Right cardiac atrium (tissue), 5 donors: ENCODE measurements around the gene FKBP8. TPM values are rescaled to one million over a fixed set of nuclear protein-coding genes. Genes with fewer than 3 reads are reported as not detected.
A peak's percentile ranks its signal among the peaks of the same experiment; 100 is the strongest.

Experiments used
- ATAC-seq, 2 donors: fragments of 200-7000 bp; cut with Tn5 transposase; one replicate each; pipeline versions ENCODE4 v1.8.0 to v1.9.1; 2020; ENCODE audit warnings: moderate library complexity in 2 of 2, mild to moderate bottlenecking in 1 of 2
- DNase-seq, 3 donors: peaks; one replicate each; pipeline ENCODE4 v3.0.0-alpha.2; 2020
- H3K27ac ChIP-seq: one replicate; pipeline ENCODE4 v1.5.1; 2013; ENCODE audit warnings: mild to moderate bottlenecking, low read length, control low read depth, moderate library complexity
- H3K27me3 ChIP-seq: one replicate; pipeline ENCODE4 v1.6.1; 2013; ENCODE audit not compliant: control insufficient read depth, insufficient read depth
- H3K4me1 ChIP-seq: one replicate; pipeline ENCODE4 v1.6.1; 2013; ENCODE audit warnings: low read length; ENCODE audit not compliant: control insufficient read depth, insufficient read depth
- H3K4me3 ChIP-seq: one replicate; pipeline ENCODE4 v1.5.1; 2013; ENCODE audit warnings: low read length, control low read depth
- H3K9me3 ChIP-seq: one replicate; pipeline ENCODE4 v1.6.1; 2013; ENCODE audit warnings: low read length; ENCODE audit not compliant: control insufficient read depth
- WGBS: extraction: QIAGEN DNeasy Blood & Tissue Kit; methylation state at CpG from one replicate; pipeline ENCODE4 v1.1.7; 2013; 5-methylcytosine and 5-hydroxymethylcytosine counted together
- intact Hi-C, 4 donors: fragments of 100-400 bp; cut with DNase I; formaldehyde crosslinking; loops; one replicate each; pipeline versions ENCODE4 v1.11.0 to v1.14.0; 2022 to 2023
- polyA plus RNA-seq: library from polyadenylated mRNA; stranded (reverse); fragments of 200-250 nt; gene quantifications from one replicate; pipeline ENCODE4 v1.2.3, GENCODE V29; 2013
- total RNA-seq, 4 donors: library from RNA; stranded (reverse); fragmentation: NEBNext Ultra II Directional; extraction: Animal tissue kit (Norgen Biotek cat#: 25700); gene quantifications; one replicate each; pipeline ENCODE4 v1.2.1, GENCODE V29; 2021
- donor health status: healthy with polysubstance abuse.
- donor health status: DM: no; HTN: yes; CAD: no.
- donor health status: DM: no; HTN: no; CAD: no.
- donor health status: DM: no; HTN: yes; CAD: no; lungs with severe emphysema.
- donor health status: DM: yes; HTN: yes; CAD: no.

The FKBP8 gene
- total and polyA plus RNA-seq, 5 donors, result 204 to 285 (median 215) TPM

- peaks cover 68% of the 10 kb centered on the region for H3K4me1 ChIP-seq
- peak in 1 of 3 donors; percentile 57 for DNase-seq
- intact Hi-C loops, result no loop called here
- no peak overlapping the region for H3K4me3 ChIP-seq
- no peaks in the 10 kb centered on the region for H3K27me3 ChIP-seq
- WGBS, result 62% methylated on average over 7 of the region's 7 CpGs
- peak overlapping the region; percentile 19 for H3K27ac ChIP-seq
- H3K9me3 ChIP-seq, result no peaks in the 10 kb centered on the region
- no peak for ATAC-seq
These were observed 41.1 kb downstream of the FKBP8 start for GRCh38 chr19:18502246-18502637.

GRCh38 chr19:18501832-18502231, 41.5 kb downstream of the FKBP8 start:
- intact Hi-C loops, result no loop called here
- ATAC-seq, result peak; percentile 35 to 41
- Histone ChIP-seq H3K27ac (peak overlapping the region; percentile 19), H3K9me3 (no peaks in the 10 kb centered on the region), H3K4me3 (no peak overlapping the region), H3K4me1 (peaks cover 63% of the 10 kb centered on the region), H3K27me3 (no peaks in the 10 kb centered on the region)
- whole genome bisulfite sequencing, result 54% methylated on average over 9 of the region's 9 CpGs
- DNase-seq, result peak; percentile 68 to 83 (median 81)

- ATAC-seq (no peak), DNase-seq (peak in 1 of 3 donors; percentile 55)
- Histone ChIP-seq H3K9me3 (no peaks in the 10 kb centered on the region), H3K4me3 (no peak overlapping the region), H3K27me3 (no peaks in the 10 kb centered on the region), H3K4me1 (peaks cover 60% of the 10 kb centered on the region), H3K27ac (peak overlapping the region; percentile 36)
- WGBS, result 80% methylated on average over 13 of the region's 13 CpGs
- intact Hi-C loops, result no loop called here
These were observed 42.0 kb downstream of the FKBP8 start for GRCh38 chr19:18501351-18501750.

GRCh38 chr19:18500799-18501198, 42.6 kb downstream of the FKBP8 start:
- Histone ChIP-seq H3K4me3 (no peak overlapping the region), H3K4me1 (peaks cover 59% of the 10 kb centered on the region), H3K27ac (peak overlapping the region; percentile 75), H3K9me3 (no peaks in the 10 kb centered on the region), H3K27me3 (no peaks in the 10 kb centered on the region)
- DNase-seq, result peak; percentile 77 to 89 (median 88)
- intact Hi-C loops, result no loop called here
- 39% methylated on average over 11 of the region's 11 CpGs for WGBS
- peak; percentile 44 to 66 for ATAC-seq

- Histone ChIP-seq H3K27me3 (no peaks in the 10 kb centered on the region), H3K4me1 (peaks cover 57% of the 10 kb centered on the region), H3K4me3 (no peak overlapping the region), H3K9me3 (no peaks in the 10 kb centered on the region), H3K27ac (peak overlapping the region; percentile 75)
- WGBS, result 29% methylated on average over 7 of the region's 7 CpGs
- intact Hi-C loops, result no loop called here
- DNase-seq (peak in 2 of 3 donors; percentile 68 to 74), ATAC-seq (peak; percentile 5 to 68)
These were observed 43.0 kb downstream of the FKBP8 start for GRCh38 chr19:18500376-18500775.

GRCh38 chr19:18499055-18499775, 44.2 kb downstream of the FKBP8 start:
- WGBS, result 86% methylated on average over 7 of the region's 7 CpGs
- H3K27ac ChIP-seq, result peak overlapping the region; percentile 16
- peaks cover 56% of the 10 kb centered on the region for H3K4me1 ChIP-seq
- DNase-seq (peak in 1 of 3 donors; percentile 44), ATAC-seq (no peak)
- intact Hi-C loops, result no loop called here
- H3K4me3 ChIP-seq, result no peak overlapping the region
- H3K9me3 ChIP-seq, result no peaks in the 10 kb centered on the region
- H3K27me3 ChIP-seq, result no peaks in the 10 kb centered on the region

GRCh38 chr19:18496980-18497256, 46.5 kb downstream of the FKBP8 start:
- ATAC-seq, result no peak
- intact Hi-C loops, result no loop called here
- no peak overlapping the region for H3K4me3 ChIP-seq
- H3K9me3 ChIP-seq, result no peaks in the 10 kb centered on the region
- no peaks in the 10 kb centered on the region for H3K27me3 ChIP-seq
- peaks cover 49% of the 10 kb centered on the region for H3K4me1 ChIP-seq
- no peak overlapping the region for H3K27ac ChIP-seq
- DNase-seq, result no peak
- 87% methylated on average over 4 of the region's 4 CpGs for WGBS

- intact Hi-C loops, result no loop called here
- peaks cover 44% of the 10 kb centered on the region for H3K4me1 ChIP-seq
- 65% methylated on average over 11 of the region's 11 CpGs for WGBS
- DNase-seq (peak in 2 of 3 donors; percentile 58 to 75), ATAC-seq (no peak)
- H3K27ac ChIP-seq, result no peak overlapping the region
- H3K27me3 ChIP-seq, result no peaks in the 10 kb centered on the region
- no peak overlapping the region for H3K4me3 ChIP-seq
- H3K9me3 ChIP-seq, result no peaks in the 10 kb centered on the region
These were observed 47.0 kb downstream of the FKBP8 start for GRCh38 chr19:18496167-18496979.

GRCh38 chr19:18495204-18495911, 48.0 kb downstream of the FKBP8 start:
- peak in 1 of 2 donors; percentile 1 for ATAC-seq
- DNase-seq, result peak in 1 of 3 donors; percentile 47
- Histone ChIP-seq H3K4me1 (peaks cover 33% of the 10 kb centered on the region), H3K9me3 (no peaks in the 10 kb centered on the region), H3K27me3 (no peaks in the 10 kb centered on the region), H3K27ac (no peak overlapping the region), H3K4me3 (no peak overlapping the region)
- 74% methylated on average over 14 of the region's 14 CpGs for WGBS
- intact Hi-C loops, result no loop called here

- 43% methylated on average over 7 of the region's 7 CpGs for WGBS
- no peak overlapping the region for H3K27ac ChIP-seq
- intact Hi-C loops, result no loop called here
- ATAC-seq, result no peak
- no peaks in the 10 kb centered on the region for H3K27me3 ChIP-seq
- peak in 1 of 3 donors; percentile 42 for DNase-seq
- H3K9me3 ChIP-seq, result no peaks in the 10 kb centered on the region
- no peak overlapping the region for H3K4me3 ChIP-seq
- H3K4me1 ChIP-seq, result peaks cover 36% of the 10 kb centered on the region
These were observed 49.1 kb downstream of the FKBP8 start for GRCh38 chr19:18494267-18494607.
